Epidermal melanocyte (primary cell): ENCODE data around the gene FOXD4L6.
"Not testable (repeated sequence)": the region's sequence is repeated elsewhere in the genome, so short reads cannot be mapped to it uniquely, and the experiment has no call there.

Experiments
- DNase-seq: peaks from one replicate; pipeline ENCODE4 v3.0.0; 2011; ENCODE audit warnings: low spot score; ENCODE audit not compliant: insufficient read length

Gene FOXD4L6

DNA sequence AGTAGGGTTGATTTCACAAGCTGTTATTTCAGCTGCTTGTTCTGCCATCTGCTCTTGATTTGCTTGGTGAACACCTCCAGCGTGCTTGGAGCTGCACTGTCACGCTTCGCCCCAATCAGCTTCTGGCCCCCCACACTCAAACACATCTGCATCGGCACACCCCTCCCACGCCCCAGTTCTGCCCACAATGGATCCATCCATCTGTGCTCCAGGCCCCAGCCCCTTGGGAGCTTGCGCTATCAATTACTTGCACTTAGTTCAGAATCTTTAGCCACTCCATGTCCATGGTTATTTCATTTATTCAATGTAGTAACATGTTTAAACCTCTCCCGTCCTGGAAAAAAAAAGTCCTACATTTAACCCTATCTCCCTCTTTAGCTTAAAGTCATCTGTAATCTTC lies 28.0 kb downstream of the FOXD4L6 start:
- DNase-seq: not testable (repeated sequence)

GRCh38 chr9:41098759-41099158 lies 29.7 kb downstream of the FOXD4L6 start:
- DNase-seq: not testable (repeated sequence)

- not testable (repeated sequence) for DNase-seq
Measured at GRCh38 chr9:41095060-41095459, 33.4 kb downstream of the FOXD4L6 start.

DNA sequence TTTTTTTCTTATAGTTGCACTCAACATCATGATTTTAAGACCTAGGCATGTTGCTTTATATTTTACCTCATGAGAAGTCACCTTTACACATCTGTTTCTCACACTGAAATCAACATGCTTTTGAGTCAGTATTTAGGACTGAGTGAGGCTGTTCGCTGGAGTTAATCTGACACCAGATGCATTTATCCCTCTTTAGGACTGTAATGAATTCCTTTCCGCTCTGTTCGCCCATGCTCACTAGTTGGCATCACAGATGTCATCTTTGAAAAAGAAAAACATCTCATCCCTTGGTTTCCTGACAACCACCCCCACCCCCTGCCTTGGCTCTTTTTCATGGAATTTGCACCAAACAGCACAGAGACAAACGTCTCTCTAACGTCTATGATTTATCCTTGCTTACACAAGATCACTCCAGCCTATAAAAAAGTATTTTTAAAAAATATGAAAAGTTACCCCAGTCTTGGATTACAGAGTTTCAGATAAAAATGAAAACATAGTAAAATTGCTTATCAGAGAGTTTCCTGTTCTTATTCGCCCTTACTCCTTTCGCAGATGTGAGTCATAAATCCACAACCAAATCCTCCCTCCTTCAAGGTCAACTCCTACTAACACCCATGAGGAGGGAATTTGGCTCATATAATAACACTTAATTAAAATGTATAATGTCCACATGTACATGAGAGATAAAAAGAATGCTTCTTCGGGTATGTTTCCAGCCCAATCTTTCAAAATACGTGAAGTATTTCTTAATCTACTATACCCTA lies 34.3 kb downstream of the FOXD4L6 start:
- DNase-seq: not testable (repeated sequence)

DNA sequence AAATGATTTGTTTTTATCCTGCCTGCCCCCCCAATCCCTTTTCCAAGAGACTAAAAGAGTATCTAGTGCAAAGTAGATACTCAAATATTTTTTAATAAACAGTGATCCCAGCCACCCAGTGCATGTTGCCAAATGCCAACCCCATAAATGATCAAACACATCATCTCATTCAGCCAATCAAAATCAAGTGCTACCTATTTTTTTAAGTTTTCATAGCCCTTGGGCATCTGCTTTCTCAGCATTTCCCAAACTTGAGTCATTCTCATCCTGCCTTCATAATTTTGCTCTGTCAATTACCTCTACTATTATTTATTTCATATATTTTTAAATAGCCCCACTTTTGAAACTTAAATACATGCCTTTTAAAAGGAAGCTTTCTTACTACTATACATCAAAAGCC lies 37.6 kb downstream of the FOXD4L6 start:
- DNase-seq: not testable (repeated sequence)

- not testable (repeated sequence) for DNase-seq
Measured at GRCh38 chr9:41090386-41090785, 38.1 kb downstream of the FOXD4L6 start.

- not testable (repeated sequence) for DNase-seq
Measured at GRCh38 chr9:41088450-41089059, 39.9 kb downstream of the FOXD4L6 start.

DNA sequence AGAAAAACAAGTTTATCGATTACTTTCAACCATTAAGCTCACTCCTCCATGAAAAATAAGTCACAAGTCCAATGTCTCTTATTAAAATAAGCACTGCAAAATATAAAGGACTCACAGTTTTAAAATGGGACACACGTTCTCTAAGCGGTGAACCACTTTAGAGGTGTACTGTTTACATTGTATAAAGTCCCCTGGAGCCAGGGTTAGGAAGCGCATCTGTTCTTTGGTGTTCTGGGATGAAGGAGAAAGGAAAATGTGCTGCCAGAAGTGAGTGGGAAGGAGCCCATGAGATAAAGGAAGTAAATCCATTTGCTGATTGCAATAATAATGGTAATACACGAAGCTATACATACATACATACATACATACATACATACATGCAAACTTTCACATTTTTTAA lies 40.6 kb downstream of the FOXD4L6 start:
- DNase-seq: not testable (repeated sequence)

- peak; percentile 4 for DNase-seq
Measured at GRCh38 chr9:41087157-41087780, 41.2 kb downstream of the FOXD4L6 start.

DNA sequence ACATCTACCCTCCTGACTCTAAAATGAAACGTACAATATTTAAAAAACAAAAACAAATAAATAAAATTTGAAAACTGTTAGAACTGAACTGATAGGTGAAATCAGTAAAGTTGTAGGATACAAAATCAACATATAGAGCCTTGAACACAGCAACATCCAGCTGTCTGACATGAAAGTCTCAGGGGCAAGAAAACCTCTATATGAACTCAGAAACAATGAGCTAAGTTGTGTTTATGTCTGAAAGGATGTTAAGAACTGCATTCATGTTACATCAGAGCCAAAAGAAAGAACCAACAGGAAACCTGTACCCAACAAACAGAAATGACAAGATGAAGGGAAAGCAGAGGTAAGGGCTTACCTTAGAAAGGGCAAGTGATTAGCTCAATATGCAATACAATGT lies 41.8 kb downstream of the FOXD4L6 start:
- not testable (repeated sequence) for DNase-seq

DNA sequence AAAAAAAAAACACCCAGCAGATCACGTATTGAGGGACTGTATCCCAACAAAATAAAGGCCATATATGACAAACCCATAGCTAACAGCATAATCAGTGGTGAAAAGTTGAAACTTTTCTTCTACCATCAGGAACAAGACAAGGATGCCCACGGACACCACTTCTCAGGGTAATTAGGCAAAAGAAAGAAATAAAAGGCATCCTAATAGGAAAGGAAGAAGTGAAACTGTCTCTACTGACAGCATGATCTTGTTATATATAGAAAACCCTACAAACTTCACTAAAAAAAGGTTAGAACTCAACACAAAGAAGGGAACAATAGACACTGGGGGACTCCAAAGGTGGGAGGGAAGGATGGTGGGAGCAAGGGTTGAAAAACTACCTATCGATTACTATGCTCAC lies 42.3 kb downstream of the FOXD4L6 start:
- DNase-seq: not testable (repeated sequence)

DNA sequence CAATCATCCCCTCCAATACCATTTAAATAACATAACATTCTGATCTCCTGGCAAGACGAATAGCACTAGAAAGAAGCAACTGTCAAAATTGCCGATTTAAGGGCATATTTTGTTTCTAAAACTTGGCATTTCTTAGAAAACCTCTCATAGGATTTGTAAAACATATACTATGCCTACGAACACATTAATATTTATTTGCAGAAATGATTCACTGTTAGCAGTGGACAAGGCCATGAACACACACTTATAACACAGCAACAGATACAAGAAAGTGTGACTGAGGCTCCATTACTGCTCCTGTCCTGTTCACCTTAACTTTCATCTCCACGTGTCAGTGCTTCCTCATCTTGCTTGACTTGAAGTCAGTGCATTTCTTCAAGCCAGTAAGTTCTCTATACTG lies 46.1 kb downstream of the FOXD4L6 start:
- DNase-seq: not testable (repeated sequence)

GRCh38 chr9:41079464-41079863 lies 49.0 kb downstream of the FOXD4L6 start:
- DNase-seq: not testable (repeated sequence)

GRCh38 chr9:41077586-41077985 lies 50.9 kb downstream of the FOXD4L6 start:
- DNase-seq: not testable (repeated sequence)
